Retina (tissue), 1 donor: ENCODE data around the gene ATP5MC3.

Source experiments
- DNase-seq: peaks from one replicate; pipeline ENCODE4 v3.0.0-alpha.2; 2016

ATP5MC3 gene

DNA sequence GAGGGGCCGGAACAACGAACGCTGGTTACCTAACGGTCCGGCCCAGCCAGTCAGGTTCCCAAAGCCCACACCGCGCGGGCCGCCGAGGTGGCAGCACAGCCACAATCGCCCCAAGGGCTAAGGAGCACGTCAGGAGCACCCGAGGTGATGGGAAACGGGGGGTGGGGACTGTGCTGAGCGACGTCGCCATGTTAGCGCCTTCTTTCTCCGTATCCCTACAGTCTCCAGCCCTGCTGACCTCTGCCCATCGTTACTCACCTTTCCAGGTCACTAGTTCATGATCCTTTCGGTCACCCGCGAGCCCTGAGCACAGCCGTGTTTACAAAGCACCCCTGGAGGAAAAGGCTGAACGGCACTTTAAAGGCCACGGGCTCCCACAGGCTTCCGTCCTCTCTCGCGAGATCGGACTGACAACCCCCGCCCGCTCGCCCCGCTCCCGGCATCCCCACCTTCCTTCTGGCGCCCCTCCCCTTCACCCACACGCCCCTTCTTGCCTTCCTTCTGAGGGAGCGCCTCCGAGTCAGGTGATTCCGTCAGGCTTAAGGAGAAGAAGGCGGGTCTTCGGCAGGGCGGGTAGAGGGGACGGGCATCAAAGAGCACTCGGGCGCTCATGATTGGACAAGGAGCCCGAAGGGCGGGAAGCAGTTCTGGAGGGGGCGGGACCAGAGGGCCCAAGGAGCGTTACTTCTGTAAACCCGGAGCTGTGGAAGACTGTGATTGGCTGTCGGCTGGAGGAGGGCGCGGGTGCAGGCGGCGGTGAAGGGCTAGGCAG is 13.5 kb downstream of the ATP5MC3 start, which contains the start of gene ATF2:
ATF2 (minus strand) TSS at position 412 of the 772 bp plus-strand sequence. CDS start 31,760 bp downstream, outside the sequence.
- DNase-seq: peak; percentile 95

DNA sequence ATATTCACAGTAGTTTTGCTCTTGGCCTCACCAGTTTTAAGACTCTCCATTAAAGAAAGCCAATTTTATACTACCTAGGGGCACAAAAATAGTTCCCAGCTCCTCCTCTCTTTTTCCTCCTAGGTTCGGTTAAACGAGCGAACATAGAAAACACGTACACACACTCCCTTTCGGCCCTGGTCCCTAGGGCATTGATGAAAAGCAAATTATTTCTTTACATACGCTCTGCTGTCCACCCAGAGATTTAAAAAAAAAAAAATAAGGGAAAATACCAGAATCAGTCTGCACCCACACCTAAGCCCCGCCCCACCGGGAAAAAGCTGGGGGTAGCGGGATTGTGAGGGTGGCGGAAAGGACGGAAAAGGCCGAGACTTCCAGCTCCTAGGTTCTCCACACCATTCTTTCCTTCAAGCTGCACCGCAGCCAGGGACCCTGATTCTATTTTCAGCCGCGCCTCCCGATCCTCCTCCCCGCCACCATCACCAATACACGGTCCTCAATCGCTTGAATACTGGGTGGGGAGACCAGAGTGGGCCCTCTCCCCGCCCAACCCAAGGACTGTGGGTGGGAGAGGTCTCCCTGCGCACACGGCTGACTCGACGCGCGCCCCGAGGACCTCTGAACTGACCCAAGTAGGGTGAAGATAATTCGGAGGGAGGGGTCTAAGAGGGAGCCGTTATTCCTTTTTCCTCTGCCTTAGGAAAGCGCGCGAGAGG is 14.3 kb downstream of the ATP5MC3 start:
- no peak for DNase-seq

DNA sequence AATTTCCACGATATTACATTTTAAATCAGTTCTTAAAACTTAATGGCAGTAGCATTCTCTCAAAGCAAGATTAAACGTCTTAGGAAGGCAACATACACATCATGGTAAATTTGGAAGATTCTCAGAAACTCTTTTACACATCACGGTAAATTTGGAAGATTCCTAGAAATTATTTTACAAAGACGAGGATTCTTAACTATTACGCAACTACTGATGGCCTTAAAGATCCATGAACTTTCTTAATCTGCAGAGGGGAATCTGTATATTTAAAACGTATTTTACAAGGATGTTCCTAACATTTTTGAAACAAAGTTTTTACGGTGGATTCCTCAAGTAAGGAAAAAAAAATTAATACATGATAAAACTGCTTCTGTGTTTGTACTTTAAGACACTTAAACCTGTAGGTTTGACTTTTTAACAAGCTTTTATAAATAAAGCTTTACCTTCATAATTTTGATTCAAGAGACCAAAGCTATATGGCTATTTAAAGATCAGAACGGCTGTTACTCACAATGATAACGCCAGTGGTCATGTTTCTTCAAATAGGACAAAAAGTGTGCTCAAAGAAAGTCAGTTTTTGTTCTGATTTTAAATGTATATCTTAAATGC is 15.2 kb downstream of the ATP5MC3 start:
- no peak for DNase-seq

DNA sequence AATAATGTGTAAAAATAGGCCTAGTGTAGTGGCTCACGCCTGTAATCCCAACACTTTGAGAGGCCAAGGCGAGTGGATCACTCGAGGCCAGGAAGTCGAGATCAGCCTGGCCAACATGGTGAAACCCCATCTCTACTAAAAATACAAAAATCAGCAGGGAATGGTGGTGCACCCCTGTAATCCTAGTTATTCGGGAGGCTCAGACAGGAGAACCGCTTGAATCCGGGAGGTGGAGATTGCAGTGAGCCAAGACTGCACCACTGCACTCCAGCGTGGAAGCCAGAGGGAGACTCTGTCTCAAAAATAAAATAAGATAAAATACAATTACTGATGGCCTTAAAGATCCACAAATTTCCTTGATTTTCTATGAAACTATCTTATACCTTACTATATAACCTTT is 17.3 kb downstream of the ATP5MC3 start:
- no peak for DNase-seq

DNA sequence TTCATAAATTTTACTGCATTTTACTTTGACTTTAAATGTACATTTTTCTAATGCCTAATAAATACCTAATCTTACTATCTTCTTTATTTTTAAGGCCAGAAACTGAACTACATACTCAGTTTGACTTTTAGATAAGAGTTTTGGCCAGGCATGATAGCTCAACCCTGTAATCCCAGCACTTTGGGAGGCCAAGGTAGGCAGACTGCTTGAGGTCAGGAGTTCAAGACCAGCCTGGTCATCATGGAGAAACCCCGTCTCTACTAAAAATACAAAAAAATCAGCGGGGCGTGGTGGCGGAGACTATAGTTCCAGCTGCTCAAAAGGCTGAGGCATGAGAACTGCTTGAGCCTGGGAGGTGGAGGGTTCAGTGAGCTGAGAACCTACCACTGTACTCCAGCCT is 22.6 kb downstream of the ATP5MC3 start:
- DNase-seq: no peak

DNA sequence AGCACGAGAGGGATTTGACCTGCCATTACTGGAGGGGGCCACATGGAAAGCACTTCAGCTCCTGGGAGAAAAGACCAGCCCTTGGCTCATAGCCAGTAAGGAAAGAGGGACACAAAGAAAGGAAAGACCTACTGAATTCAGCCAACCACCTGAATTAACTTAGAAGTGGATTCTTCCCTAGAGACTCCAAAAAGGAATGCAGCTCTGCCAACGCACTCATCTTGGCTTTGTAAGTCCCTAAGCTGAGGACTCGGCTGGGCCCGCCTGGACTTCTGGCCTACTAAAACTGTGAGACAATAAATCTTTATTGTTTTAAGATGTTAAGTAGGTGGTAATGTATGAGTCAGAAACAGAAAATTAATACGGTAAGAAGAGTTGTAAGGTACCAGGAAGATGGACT is 25.0 kb downstream of the ATP5MC3 start:
- DNase-seq: no peak

DNA sequence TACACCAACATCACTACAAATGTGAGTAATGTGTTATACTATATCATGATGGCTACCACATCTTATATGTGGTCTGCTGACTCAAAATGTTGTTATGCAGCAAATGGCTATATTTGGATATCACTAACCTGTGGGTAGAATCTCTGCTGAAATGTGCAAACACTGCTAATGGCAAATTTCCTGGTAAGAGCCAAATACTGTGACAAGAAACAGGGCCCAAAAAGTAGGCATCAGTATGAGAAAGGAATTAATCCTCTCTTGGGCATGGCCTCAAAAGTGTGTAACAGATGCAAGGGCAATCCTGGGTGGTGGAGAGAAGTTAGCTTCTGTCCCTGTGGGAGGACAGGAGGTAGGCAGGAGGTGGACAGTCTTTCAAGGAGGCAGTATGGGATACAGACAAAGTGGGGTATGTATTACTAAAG is 26.8 kb downstream of the ATP5MC3 start:
- DNase-seq: no peak

DNA sequence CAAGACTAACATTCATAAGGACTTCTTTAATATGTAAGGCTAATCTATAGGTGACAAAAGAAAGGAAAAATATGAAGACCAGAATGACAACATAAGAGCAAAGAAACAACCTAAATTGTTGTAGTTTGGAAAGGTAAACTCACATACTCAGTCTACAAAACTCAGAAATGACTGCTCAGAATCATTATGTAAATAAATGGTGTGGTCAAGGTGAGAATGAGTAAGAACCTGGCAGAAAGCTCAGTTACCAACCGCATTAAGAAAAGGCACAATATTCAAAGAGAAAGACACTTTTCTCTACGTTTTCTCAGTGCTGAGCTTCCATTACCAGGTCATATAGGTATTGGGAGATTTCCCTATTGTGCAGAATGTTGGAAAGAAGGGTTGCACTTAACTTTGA is 29.3 kb downstream of the ATP5MC3 start:
- DNase-seq: no peak

DNA sequence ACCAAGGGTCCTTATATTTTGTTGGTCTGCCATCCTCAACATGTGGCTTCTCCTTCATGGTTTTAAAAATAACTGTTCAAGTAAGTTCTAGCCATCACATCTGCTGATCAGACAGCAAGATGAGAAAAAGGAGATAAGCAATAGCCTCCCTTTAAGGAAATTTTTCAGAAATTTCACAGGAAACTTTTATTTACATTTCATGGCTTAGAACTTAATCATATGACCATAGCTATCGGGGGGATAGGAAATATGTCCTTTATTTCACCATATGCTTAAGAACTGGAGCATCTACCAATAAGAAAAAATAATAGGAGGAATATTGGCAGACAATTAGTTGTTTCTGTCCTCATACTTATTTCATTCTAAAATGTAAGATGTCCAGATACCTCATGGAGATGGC is 29.7 kb downstream of the ATP5MC3 start:
- DNase-seq: no peak

DNA sequence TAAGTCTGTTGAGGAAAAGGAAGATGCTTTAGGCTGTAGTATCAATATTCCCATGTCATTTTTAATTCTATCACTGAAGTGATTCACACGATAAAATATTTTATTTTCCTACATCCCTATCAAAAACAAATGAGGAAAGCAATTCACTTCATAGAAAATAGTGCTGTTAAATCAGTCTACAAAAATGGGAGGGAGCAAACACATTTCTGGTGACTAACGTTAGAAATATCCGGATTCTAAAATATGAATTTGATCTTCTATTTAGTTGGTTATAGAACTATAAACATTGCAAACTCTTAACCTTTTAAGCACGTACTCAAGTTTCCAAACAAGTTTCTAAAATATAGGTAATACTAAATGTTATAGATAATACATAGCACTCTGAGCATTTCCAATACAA is 34.3 kb downstream of the ATP5MC3 start:
- DNase-seq: no peak

DNA sequence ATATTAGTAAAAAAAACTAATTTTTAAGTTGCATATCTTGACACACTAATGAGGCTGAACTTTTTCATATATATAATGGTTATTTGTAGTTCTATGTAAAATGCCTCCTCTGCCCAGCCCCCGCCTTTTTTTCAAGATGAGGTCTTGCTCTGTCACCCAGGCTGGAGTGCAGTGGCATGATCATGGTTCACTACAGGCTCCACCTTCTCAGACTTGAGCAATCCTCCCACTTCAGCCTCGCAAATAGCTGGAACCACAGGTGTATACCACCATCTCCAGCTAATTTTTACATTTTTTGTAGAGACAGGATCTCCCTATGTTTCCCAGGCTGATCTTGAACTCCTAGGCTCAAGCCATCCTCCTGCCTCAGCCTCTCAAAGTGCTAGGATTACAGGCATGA is 37.8 kb downstream of the ATP5MC3 start:
- DNase-seq: no peak

DNA sequence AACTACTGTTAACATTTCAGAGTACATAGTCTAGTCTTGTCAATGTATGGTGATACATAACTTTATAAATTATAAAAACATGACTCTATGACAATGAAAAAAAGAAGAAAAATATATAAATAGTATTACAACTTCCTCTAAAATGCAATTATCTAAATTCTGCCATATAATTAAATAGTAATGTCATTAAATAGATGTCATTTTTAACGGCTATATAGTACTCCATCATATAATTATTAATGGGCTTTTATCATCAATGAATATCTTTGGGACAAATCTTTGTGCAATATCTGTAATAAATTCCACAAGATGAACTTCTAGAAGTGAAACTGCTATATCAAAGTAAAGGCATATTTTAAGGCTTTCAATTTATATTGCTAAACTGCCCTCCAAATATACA is 38.3 kb downstream of the ATP5MC3 start:
- DNase-seq: no peak

DNA sequence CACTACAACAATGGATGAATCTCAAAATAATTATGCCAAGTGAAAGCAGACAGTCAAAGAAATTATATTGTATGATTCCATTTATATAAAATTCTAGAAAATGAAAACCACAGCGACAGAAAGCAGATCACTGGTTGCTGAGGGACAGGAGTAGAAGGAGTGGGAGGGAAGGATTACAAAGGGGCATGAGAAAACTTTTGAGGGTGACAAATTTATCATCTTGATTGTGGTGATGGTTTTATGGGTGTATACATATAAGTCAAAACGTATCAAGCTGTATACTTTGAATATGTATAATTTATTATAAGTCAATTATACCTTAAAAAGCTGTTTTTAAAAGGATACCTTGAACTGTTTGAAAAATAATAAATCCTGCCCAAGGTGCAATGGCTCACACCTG is 41.2 kb downstream of the ATP5MC3 start:
- no peak for DNase-seq

DNA sequence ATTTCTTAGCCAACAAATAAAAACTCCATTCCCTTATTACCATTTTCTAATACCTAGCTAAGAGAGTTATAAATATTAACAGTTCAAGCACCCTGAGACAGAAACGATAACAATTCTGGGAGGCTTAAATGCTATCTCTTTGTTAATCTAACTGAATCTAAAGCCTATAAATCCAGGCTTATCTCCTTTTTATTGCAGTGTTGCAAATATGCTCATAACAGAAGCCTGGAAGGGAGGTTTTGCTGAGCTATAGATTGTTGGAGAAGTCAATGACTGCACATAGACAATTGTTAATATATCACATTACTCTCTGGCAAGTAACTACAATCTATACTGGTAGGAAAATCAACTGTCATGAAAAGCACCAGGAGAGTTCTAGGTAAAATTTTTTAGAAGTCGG is 43.7 kb downstream of the ATP5MC3 start:
- no peak for DNase-seq

DNA sequence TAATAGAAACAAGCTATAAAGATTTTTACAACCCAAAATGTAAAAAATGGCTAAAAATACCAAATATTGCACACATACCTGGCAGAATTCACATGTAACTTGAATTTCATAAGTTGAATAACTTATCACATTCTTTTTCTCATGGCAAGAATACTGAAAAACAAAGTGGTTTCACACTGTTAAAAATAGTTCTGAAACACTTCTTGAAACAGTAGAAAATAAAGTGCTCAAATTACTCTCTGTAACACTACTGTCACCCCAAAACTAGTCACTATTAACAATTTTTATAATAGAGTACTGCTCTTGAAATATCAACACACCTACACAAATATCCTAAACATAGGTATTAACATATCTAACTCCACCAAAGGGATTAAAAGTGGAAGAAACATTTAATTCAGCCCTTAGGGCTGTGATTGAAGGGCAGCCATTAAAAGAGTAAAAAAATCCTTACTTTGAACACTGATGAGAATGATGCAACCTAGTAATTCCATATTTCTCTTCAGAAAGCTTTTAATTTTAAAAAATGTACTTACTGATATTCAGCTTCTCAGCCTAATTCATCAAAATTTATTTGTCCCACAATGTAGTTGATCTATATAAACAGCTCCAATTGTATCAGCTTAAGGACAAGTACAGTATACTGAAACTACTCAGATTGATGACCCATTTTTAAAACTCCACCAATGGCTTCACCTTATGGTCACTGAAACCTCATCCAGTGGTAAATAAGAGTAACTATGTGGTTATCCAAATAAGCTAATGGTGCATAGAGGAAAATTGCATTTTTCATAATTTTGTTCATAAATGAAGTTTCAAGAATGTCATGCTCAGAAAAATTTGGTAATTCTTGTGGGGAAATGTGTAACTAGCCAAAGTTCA is 44.9 kb downstream of the ATP5MC3 start:
- DNase-seq: no peak

DNA sequence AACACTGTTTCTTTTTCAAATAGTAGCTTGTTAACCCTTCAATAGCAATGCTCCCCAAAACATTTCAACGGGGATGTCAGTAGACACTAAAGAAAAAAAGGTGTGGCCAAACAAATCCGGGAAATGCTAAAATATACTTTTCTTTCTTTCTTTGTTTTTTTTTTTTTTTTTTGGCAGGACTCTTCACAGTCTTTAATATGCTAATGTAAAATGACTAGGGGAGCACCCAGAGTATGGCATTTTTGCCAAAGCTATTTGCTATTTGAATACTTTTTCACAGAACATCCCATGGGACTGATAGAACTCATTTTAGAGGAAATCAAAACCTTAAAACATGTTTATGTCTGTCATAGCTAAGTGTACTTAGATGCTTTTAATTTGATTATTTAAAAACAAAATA is 45.6 kb downstream of the ATP5MC3 start:
- no peak for DNase-seq

DNA sequence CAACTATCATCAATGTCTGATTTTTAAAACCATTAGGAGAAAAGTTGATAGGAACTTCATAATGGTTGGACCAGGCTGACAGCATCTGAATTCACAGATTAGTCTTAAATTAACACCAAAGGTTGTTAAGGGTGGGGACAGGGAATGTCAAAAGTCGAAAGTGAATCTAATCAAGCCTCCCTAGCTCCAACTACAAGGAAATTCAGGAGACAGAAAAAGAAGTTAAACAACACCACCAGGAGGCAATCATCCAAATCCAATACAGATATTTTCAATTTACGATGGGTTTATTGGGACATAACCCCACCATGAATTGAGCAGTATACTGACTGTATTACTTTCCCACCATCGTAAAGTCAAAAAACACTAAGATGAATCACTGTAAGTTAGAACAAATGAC is 46.3 kb downstream of the ATP5MC3 start:
- DNase-seq: no peak

DNA sequence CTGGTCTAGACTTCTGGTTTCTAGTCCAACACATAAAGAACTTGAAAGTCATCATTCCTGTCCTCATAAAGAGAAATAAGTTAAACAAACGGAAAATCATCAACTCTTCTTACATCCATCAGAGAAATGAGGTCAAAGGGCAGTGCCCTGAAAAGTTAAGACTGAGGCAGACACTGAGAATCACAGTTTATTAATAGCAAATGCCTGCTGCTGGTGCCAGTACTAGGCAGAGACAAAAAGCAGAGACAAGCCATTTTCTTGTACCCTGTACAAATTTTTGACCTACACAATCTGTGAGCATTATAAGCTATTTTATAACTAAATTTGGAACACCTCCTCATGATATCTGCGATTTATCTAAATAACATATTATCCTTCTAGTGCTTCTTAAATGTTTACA is 50.3 kb downstream of the ATP5MC3 start:
- DNase-seq: no peak

DNA sequence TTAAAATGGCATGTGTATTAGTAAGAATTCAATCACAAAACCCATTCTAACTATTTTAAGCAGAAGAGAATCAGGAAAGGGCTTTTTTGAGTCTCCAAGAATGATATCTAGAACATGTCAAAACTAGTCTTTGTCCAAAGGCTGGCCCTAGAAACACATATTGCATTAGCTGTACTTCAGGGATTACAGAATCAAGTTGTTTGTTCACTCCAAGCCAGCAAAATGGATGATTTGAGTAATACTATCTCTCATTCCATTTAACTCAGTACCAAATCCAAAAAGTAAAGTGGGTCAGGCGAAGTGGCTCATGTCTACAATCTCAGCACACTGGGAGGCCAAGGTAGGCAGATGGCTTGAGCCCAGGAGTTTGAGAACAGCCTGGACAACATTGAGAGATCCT is 54.8 kb downstream of the ATP5MC3 start:
- no peak for DNase-seq
